ENCODE data around the gene RIMBP2.

GRCh38 chr12:130709151-130709970 is 6.7 kb downstream of the RIMBP2 start:
- TF ChIP-seq, protein P1, sequence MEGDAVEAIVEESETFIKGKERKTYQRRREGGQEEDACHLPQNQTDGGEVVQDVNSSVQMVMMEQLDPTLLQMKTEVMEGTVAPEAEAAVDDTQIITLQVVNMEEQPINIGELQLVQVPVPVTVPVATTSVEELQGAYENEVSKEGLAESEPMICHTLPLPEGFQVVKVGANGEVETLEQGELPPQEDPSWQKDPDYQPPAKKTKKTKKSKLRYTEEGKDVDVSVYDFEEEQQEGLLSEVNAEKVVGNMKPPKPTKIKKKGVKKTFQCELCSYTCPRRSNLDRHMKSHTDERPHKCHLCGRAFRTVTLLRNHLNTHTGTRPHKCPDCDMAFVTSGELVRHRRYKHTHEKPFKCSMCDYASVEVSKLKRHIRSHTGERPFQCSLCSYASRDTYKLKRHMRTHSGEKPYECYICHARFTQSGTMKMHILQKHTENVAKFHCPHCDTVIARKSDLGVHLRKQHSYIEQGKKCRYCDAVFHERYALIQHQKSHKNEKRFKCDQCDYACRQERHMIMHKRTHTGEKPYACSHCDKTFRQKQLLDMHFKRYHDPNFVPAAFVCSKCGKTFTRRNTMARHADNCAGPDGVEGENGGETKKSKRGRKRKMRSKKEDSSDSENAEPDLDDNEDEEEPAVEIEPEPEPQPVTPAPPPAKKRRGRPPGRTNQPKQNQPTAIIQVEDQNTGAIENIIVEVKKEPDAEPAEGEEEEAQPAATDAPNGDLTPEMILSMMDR (IDR thresholded peaks at IDR 0.05): no peak
- TF ChIP-seq POLR2A (IDR thresholded peaks at IDR 0.05): no peak

Data from lower leg skin (tissue), 3 donors.